H9 (cell line): ENCODE data around the gene OPHN1. TPM values are rescaled to one million over a fixed set of nuclear protein-coding genes. Genes with fewer than 3 reads are reported as not detected.

Experiments used
- DNase-seq: peaks from one replicate; pipeline ENCODE4 v3.0.0-alpha.2; 2017
- H2AFZ ChIP-seq: one replicate; pipeline ENCODE4 v1.6.1; 2013; ENCODE audit warnings: mild to moderate bottlenecking, low read length, control low read depth, moderate library complexity
- H2AK5ac ChIP-seq: 2 replicates; pipeline ENCODE4 v1.6.1; 2013; ENCODE audit warnings: low read length, control low read depth, mixed read lengths; ENCODE audit not compliant: insufficient read length
- H2BK120ac ChIP-seq: one replicate; pipeline ENCODE4 v1.6.1; 2013; ENCODE audit warnings: low read depth, mild to moderate bottlenecking, low read length, control low read depth, inconsistent platforms; ENCODE audit not compliant: poor library complexity, severe bottlenecking
- H2BK12ac ChIP-seq: 2 replicates; pipeline ENCODE4 v1.6.1; 2013; ENCODE audit warnings: low read length, control low read depth, mixed read lengths, low read depth; ENCODE audit not compliant: insufficient read length
- H2BK15ac ChIP-seq: 2 replicates; pipeline ENCODE4 v1.6.1; 2013; ENCODE audit warnings: low read depth, low read length, control low read depth
- H2BK20ac ChIP-seq: one replicate; pipeline ENCODE4 v1.6.1; 2013; ENCODE audit warnings: low read depth, mild to moderate bottlenecking, low read length, control low read depth, inconsistent platforms; ENCODE audit not compliant: poor library complexity, severe bottlenecking
- H2BK5ac ChIP-seq: 2 replicates; pipeline ENCODE4 v1.6.1; 2013; ENCODE audit warnings: low read length, control low read depth, mixed read lengths; ENCODE audit not compliant: insufficient read length
- H3K14ac ChIP-seq: 2 replicates; pipeline ENCODE4 v1.6.1; 2013; ENCODE audit warnings: low read length, control low read depth; ENCODE audit not compliant: insufficient read depth
- H3K18ac ChIP-seq: 2 replicates; pipeline ENCODE4 v1.6.1; 2013; ENCODE audit warnings: low read depth, mild to moderate bottlenecking, mixed read lengths, low read length, control low read depth; ENCODE audit not compliant: insufficient read length
- H3K23ac ChIP-seq: 2 replicates; pipeline ENCODE4 v1.6.1; 2013; ENCODE audit warnings: low read length, control low read depth, mixed read lengths, low read depth; ENCODE audit not compliant: insufficient read length
- H3K23me2 ChIP-seq: 2 replicates; pipeline ENCODE4 v1.6.1; 2013; ENCODE audit warnings: low read depth, mild to moderate bottlenecking, mixed read lengths, low read length, control low read depth; ENCODE audit not compliant: insufficient read length, poor library complexity, severe bottlenecking
- H3K27ac ChIP-seq: 2 replicates; pipeline ENCODE4 v1.5.1; 2013; ENCODE audit warnings: low read length, control low read depth, mixed read lengths, low read depth; ENCODE audit not compliant: insufficient read length
- H3K27me3 ChIP-seq: 2 replicates; pipeline ENCODE4 v1.6.1; 2013; ENCODE audit warnings: low read length, control low read depth, inconsistent platforms; ENCODE audit not compliant: insufficient read depth
- H3K4ac ChIP-seq: 2 replicates; pipeline ENCODE4 v1.6.1; 2013; ENCODE audit warnings: low read depth, mild to moderate bottlenecking, control low read depth, inconsistent platforms, low read length, moderate library complexity
- H3K4me1 ChIP-seq: 2 replicates; pipeline ENCODE4 v1.6.1; 2013; ENCODE audit warnings: low read length, control low read depth, inconsistent platforms; ENCODE audit not compliant: insufficient read depth
- H3K4me2 ChIP-seq: 2 replicates; pipeline ENCODE4 v1.6.1; 2013; ENCODE audit warnings: low read length, control low read depth, mixed read lengths; ENCODE audit not compliant: insufficient read length, insufficient read depth
- H3K56ac ChIP-seq: 2 replicates; pipeline ENCODE4 v1.6.1; 2013; ENCODE audit warnings: low read depth, mild to moderate bottlenecking, mixed read lengths, low read length, control low read depth; ENCODE audit not compliant: insufficient read length
- H3K79me1 ChIP-seq: 2 replicates; pipeline ENCODE4 v1.6.1; 2013; ENCODE audit warnings: low read depth, mild to moderate bottlenecking, moderate library complexity, low read length, control low read depth, inconsistent platforms; ENCODE audit not compliant: insufficient read depth, poor library complexity, severe bottlenecking
- H3K79me2 ChIP-seq: 2 replicates; pipeline ENCODE4 v1.6.1; 2013; ENCODE audit warnings: low read length, control low read depth, inconsistent platforms; ENCODE audit not compliant: insufficient read depth
- H3K9ac ChIP-seq: 2 replicates; pipeline ENCODE4 v1.6.1; 2013; ENCODE audit warnings: low read length, control low read depth, mixed read lengths; ENCODE audit not compliant: insufficient read length; ENCODE audit errors: extremely low read depth
- H3K9me3 ChIP-seq: one replicate; pipeline ENCODE4 v1.6.1; 2013; ENCODE audit warnings: low read depth, low read length, inconsistent platforms; ENCODE audit not compliant: control insufficient read depth
- H3T11ph ChIP-seq: one replicate; pipeline ENCODE4 v1.6.1; 2013; ENCODE audit warnings: mild to moderate bottlenecking, low read length, control low read depth, inconsistent platforms
- H4K20me1 ChIP-seq: one replicate; pipeline ENCODE4 v1.6.1; 2013; ENCODE audit not compliant: control insufficient read depth, insufficient read length, insufficient read depth
- H4K5ac ChIP-seq: 2 replicates; pipeline ENCODE4 v1.6.1; 2013; ENCODE audit warnings: low read depth, mild to moderate bottlenecking, mixed read lengths, low read length, control low read depth; ENCODE audit not compliant: insufficient read length
- H4K8ac ChIP-seq: replicated peaks from 2 replicates; pipeline ENCODE4 v1.6.1; 2013; ENCODE audit warnings: low read length, control low read depth, mixed read lengths, low read depth; ENCODE audit not compliant: insufficient read length
- H4K91ac ChIP-seq: 2 replicates; pipeline ENCODE4 v1.6.1; 2013; ENCODE audit warnings: low read depth, mild to moderate bottlenecking, moderate library complexity, mixed read lengths, low read length, control low read depth; ENCODE audit not compliant: insufficient read length
- H3K27ac Mint-ChIP-seq, 3 experiments: 2 replicates in 2 of 3; 3 replicates in 1 of 3; pipeline ENCODE4 v1.8.0; 2020 to 2021; ENCODE audit warnings: mixed read lengths in 3 of 3, mild to moderate bottlenecking in 1 of 3, moderate library complexity in 1 of 3
- H3K27me3 Mint-ChIP-seq: 2 replicates; pipeline ENCODE4 v1.8.0; 2021; ENCODE audit warnings: low read depth, mild to moderate bottlenecking, moderate library complexity, mixed read lengths
- H3K36me3 Mint-ChIP-seq, 3 experiments: 2 replicates in 2 of 3; 3 replicates in 1 of 3; pipeline ENCODE4 v1.8.0; 2020 to 2021; ENCODE audit warnings: low read depth in 3 of 3, mixed read lengths in 3 of 3; ENCODE audit not compliant: insufficient read depth in 1 of 3
- H3K4me1 Mint-ChIP-seq, 2 experiments: 2 replicates each; pipeline ENCODE4 v1.8.0; 2020; ENCODE audit warnings: mixed read lengths in 2 of 2
- H3K4me3 Mint-ChIP-seq, 2 experiments: 2 replicates in 1 of 2; 3 replicates in 1 of 2; pipeline ENCODE4 v1.8.0; 2020 to 2021; ENCODE audit warnings: mild to moderate bottlenecking in 2 of 2, mixed read lengths in 2 of 2, moderate library complexity in 1 of 2
- H3K9me3 Mint-ChIP-seq, 2 experiments: 2 replicates in 1 of 2; 3 replicates in 1 of 2; pipeline ENCODE4 v1.8.0; 2020; ENCODE audit warnings: mild to moderate bottlenecking in 2 of 2, mixed read lengths in 2 of 2, moderate library complexity in 1 of 2
- WGBS: extraction: QIAGEN DNeasy Blood & Tissue Kit; methylation state at CpG from one replicate; pipeline ENCODE4 v1.1.7; 2013; ENCODE audit warnings: missing lambda C conversion rate, low lambda C conversion rate, mixed read lengths; ENCODE audit not compliant: insufficient read length; ENCODE audit errors: extremely low coverage; 5-methylcytosine and 5-hydroxymethylcytosine counted together
- total RNA-seq: library from RNA; stranded (reverse); gene quantifications from 2 replicates; pipeline ENCODE4 v1.2.1, GENCODE V29; 2021
- TF ChIP-seq, protein P1 (sequence below): fragments of 200-600 bp; sonication (generic); conservative IDR thresholded peaks from 3 replicates; pipeline ENCODE4 v1.8.0; 2021; ENCODE audit warnings: antibody characterized with exemption, mild to moderate bottlenecking

The OPHN1 gene
- total RNA-seq, 1 experiment from 2014 or later: 1.5 TPM

DNA sequence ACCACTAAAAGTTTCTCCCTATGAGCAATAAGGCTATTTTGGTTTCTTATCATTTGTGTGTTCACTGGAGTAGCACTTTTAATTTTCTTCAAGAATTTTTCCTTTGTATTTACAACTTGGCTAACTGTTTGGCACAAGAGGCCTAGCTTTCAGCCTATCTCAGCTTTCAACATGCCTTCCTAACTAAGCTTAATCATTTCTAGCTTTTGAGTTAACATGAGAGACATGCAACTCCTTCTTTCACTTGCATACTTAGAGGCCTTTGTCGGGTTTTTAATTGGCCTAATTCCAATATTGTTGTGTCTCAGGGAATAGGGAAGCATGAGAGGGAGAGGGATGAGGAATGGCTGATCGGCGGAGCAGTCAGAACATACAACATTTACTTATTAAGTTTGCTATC lies 349.8 kb downstream of the OPHN1 start:
- H2AFZ ChIP-seq: no peak overlapping the region
- no peaks in the 10 kb centered on the region for H3K23me2 ChIP-seq
- no CpG with 5 or more reads among the region's 3 CpGs for WGBS

More for the DNA sequence above, 349.8 kb downstream of the OPHN1 start:
- H4K8ac ChIP-seq: no peak overlapping the region
- H2BK5ac ChIP-seq: no peak overlapping the region
- H3K18ac ChIP-seq: no peak overlapping the region
- H4K91ac ChIP-seq: no peak overlapping the region
- no peaks in the 10 kb centered on the region for H3K4me1 ChIP-seq
- Mint-ChIP-seq H3K4me3 (no peak overlapping the region), H3K27me3 (no peaks in the 10 kb centered on the region), H3K4me1 (no peaks in the 10 kb centered on the region; a peak in 1 of 4 replicates), H3K36me3 (peaks cover 4 to 6% (median 5%) of the 10 kb centered on the region in 3 experiments; a peak in 5 of 7 replicates), H3K27ac (no peak overlapping the region), H3K9me3 (peaks cover 60 to 63% of the 10 kb centered on the region in 2 experiments)
- H3K14ac ChIP-seq: no peak overlapping the region
- H3T11ph ChIP-seq: no peak overlapping the region
- no peak overlapping the region for H4K5ac ChIP-seq
- no peak overlapping the region for H3K23ac ChIP-seq
- no peak overlapping the region for H3K4me2 ChIP-seq
- no peak overlapping the region for H2BK15ac ChIP-seq
- no peaks in the 10 kb centered on the region for H3K79me1 ChIP-seq
- H3K27ac ChIP-seq: no peak overlapping the region
- no peak overlapping the region for H2BK20ac ChIP-seq
- no peak overlapping the region for H3K9ac ChIP-seq
- H3K27me3 ChIP-seq: no peaks in the 10 kb centered on the region
- H2BK120ac ChIP-seq: no peak overlapping the region
- H2AK5ac ChIP-seq: no peak overlapping the region
- no peak overlapping the region for H3K4ac ChIP-seq
- H3K56ac ChIP-seq: no peak overlapping the region
- H3K9me3 ChIP-seq: peaks cover 16% of the 10 kb centered on the region
- TF ChIP-seq, protein P1, sequence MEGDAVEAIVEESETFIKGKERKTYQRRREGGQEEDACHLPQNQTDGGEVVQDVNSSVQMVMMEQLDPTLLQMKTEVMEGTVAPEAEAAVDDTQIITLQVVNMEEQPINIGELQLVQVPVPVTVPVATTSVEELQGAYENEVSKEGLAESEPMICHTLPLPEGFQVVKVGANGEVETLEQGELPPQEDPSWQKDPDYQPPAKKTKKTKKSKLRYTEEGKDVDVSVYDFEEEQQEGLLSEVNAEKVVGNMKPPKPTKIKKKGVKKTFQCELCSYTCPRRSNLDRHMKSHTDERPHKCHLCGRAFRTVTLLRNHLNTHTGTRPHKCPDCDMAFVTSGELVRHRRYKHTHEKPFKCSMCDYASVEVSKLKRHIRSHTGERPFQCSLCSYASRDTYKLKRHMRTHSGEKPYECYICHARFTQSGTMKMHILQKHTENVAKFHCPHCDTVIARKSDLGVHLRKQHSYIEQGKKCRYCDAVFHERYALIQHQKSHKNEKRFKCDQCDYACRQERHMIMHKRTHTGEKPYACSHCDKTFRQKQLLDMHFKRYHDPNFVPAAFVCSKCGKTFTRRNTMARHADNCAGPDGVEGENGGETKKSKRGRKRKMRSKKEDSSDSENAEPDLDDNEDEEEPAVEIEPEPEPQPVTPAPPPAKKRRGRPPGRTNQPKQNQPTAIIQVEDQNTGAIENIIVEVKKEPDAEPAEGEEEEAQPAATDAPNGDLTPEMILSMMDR: no peak
- no peak overlapping the region for H2BK12ac ChIP-seq
- no peaks in the 10 kb centered on the region for H4K20me1 ChIP-seq
- H3K79me2 ChIP-seq: no peaks in the 10 kb centered on the region
- DNase-seq: no peak
